Hepatocyte (in vitro differentiated cells): ENCODE data around the gene NEB.
"Not testable (repeated sequence)": the region's sequence is repeated elsewhere in the genome, so short reads cannot be mapped to it uniquely, and the experiment has no call there.

Experiments
- EZH2 ChIP-seq: fragments of 200-600 bp; sonication (generic); IDR thresholded peaks from 2 replicates; pipeline ENCODE4 v1.6.1; 2016; ENCODE audit warnings: antibody characterized with exemption, mild to moderate bottlenecking, borderline replicate concordance
- TF ChIP-seq, protein P1 (sequence below): fragments of 200-600 bp; sonication (generic); IDR thresholded peaks from 2 replicates; pipeline ENCODE4 v1.5.1; 2016; ENCODE audit warnings: antibody characterized with exemption, mild to moderate bottlenecking; ENCODE audit not compliant: poor library complexity

DNA sequence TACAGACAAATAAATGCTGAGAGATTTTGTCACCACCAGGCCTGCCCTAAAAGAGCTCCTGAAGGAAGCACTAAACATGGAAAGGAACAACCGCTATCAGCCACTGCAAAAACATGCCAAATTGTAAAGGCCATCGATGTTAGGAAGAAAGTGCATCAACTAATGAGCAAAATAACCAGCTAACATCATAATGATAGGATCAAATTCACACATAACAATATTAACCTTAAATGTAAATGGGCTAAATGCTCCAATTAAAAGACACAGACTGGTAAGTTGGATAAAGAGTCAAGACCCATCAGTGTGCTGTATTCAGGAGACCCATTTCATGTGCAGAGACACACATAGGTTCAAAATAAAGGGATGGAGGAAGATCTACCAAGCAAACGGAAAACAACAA, 11.0 kb upstream of the NEB start:
- TF ChIP-seq, protein P1, sequence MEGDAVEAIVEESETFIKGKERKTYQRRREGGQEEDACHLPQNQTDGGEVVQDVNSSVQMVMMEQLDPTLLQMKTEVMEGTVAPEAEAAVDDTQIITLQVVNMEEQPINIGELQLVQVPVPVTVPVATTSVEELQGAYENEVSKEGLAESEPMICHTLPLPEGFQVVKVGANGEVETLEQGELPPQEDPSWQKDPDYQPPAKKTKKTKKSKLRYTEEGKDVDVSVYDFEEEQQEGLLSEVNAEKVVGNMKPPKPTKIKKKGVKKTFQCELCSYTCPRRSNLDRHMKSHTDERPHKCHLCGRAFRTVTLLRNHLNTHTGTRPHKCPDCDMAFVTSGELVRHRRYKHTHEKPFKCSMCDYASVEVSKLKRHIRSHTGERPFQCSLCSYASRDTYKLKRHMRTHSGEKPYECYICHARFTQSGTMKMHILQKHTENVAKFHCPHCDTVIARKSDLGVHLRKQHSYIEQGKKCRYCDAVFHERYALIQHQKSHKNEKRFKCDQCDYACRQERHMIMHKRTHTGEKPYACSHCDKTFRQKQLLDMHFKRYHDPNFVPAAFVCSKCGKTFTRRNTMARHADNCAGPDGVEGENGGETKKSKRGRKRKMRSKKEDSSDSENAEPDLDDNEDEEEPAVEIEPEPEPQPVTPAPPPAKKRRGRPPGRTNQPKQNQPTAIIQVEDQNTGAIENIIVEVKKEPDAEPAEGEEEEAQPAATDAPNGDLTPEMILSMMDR: not testable (repeated sequence)
- not testable (repeated sequence) for TF ChIP-seq EZH2
